ENCODE measurements around the gene SFT2D3. TPM values are rescaled to one million over a fixed set of nuclear protein-coding genes. Genes with fewer than 3 reads are reported as not detected.
A peak's percentile ranks its signal among the peaks of the same experiment; 100 is the strongest.

Gene SFT2D3
- total and polyA plus RNA-seq, 2 experiments from 2014 or later: 0.13 to 9.3 TPM

GRCh38 chr2:127735044-127735443 lies 33.7 kb downstream of the SFT2D3 start:
- no peaks in the 10 kb centered on the region for H3K27me3 ChIP-seq
- DNase-seq (ENCODE audit: low read depth in 1 of 2, low spot score in 1 of 2): no peak
- TF ChIP-seq CTCF (IDR thresholded peaks at IDR 0.05; ENCODE audit: low read depth, low read length): no peak
- H3K4me1 ChIP-seq (ENCODE audit: low read depth): peaks cover 23% of the 10 kb centered on the region
- H3K27ac ChIP-seq: peak overlapping the region; percentile 15
- no peak overlapping the region for H3K4me3 ChIP-seq
- no peaks in the 10 kb centered on the region for H3K36me3 ChIP-seq
- no peaks in the 10 kb centered on the region for H3K9me3 ChIP-seq (ENCODE audit: low read depth)

- no peaks in the 10 kb centered on the region for H3K36me3 ChIP-seq
- no peak for DNase-seq (ENCODE audit: low read depth in 1 of 2, low spot score in 1 of 2)
- H3K27ac ChIP-seq: no peak overlapping the region
Measured at GRCh38 chr2:127735537-127736399, 34.5 kb downstream of the SFT2D3 start.

GRCh38 chr2:127737892-127738291 lies 36.6 kb downstream of the SFT2D3 start:
- no peak overlapping the region for H3K4me3 ChIP-seq
- TF ChIP-seq CTCF (IDR thresholded peaks at IDR 0.05; ENCODE audit: low read depth, low read length): no peak
- no peaks in the 10 kb centered on the region for H3K36me3 ChIP-seq
- no peaks in the 10 kb centered on the region for H3K9me3 ChIP-seq (ENCODE audit: low read depth)
- H3K4me1 ChIP-seq (ENCODE audit: low read depth): peaks cover 21% of the 10 kb centered on the region
- DNase-seq (ENCODE audit: low read depth in 1 of 2, low spot score in 1 of 2): no peak
- H3K27me3 ChIP-seq: no peaks in the 10 kb centered on the region
- no peak overlapping the region for H3K27ac ChIP-seq

More at GRCh38 chr2:127735537-127736399, 34.5 kb downstream of the SFT2D3 start:
- Histone ChIP-seq H3K27me3 (no peaks in the 10 kb centered on the region), H3K9me3 (ENCODE audit: low read depth) (no peaks in the 10 kb centered on the region), H3K4me1 (ENCODE audit: low read depth) (peaks cover 23% of the 10 kb centered on the region), H3K4me3 (no peak overlapping the region)
- TF ChIP-seq CTCF (IDR thresholded peaks at IDR 0.05; ENCODE audit: low read depth, low read length): no peak

- TF ChIP-seq CTCF (IDR thresholded peaks at IDR 0.05; ENCODE audit: low read depth, low read length): no peak
- no peaks in the 10 kb centered on the region for H3K27me3 ChIP-seq
- H3K4me1 ChIP-seq (ENCODE audit: low read depth): peaks cover 2% of the 10 kb centered on the region
- H3K36me3 ChIP-seq: peaks cover 9% of the 10 kb centered on the region
- H3K4me3 ChIP-seq: no peak overlapping the region
- DNase-seq (ENCODE audit: low read depth in 1 of 2, low spot score in 1 of 2): no peak
- H3K9me3 ChIP-seq (ENCODE audit: low read depth): no peaks in the 10 kb centered on the region
- H3K27ac ChIP-seq: no peak overlapping the region
Measured at GRCh38 chr2:127739800-127740199, 38.5 kb downstream of the SFT2D3 start.

- DNase-seq (ENCODE audit: low read depth in 1 of 2, low spot score in 1 of 2): no peak
- Histone ChIP-seq H3K4me3 (no peak overlapping the region), H3K27ac (no peak overlapping the region), H3K36me3 (peaks cover 10% of the 10 kb centered on the region), H3K27me3 (no peaks in the 10 kb centered on the region), H3K9me3 (ENCODE audit: low read depth) (no peaks in the 10 kb centered on the region), H3K4me1 (ENCODE audit: low read depth) (no peaks in the 10 kb centered on the region)
- TF ChIP-seq CTCF (IDR thresholded peaks at IDR 0.05; ENCODE audit: low read depth, low read length): no peak
Measured at GRCh38 chr2:127740665-127741288, 39.5 kb downstream of the SFT2D3 start.
